HL-60/S4 treated with phorbol 12-myristate 13-acetate at 8.2 ng/mL for 4 days and 3 days (cell line): ENCODE data around the gene KCNH5.

Experiments
- in situ Hi-C: fragments of 300-500 bp; cut with MboI; formaldehyde crosslinking; loops from 2 replicates; pipeline ENCODE4 v1.15.0; 2022; ENCODE audit warnings: low sequenced_read_pairs

The KCNH5 gene

GRCh38 chr14:63045234-63045611, at the start of gene KCNH5:
Gene KCNH5 (minus strand): TSS chr14:63045458. CDS start chr14:63045186, 272 bp downstream.
- in situ Hi-C loops, result no loop called here

- in situ Hi-C loops, result no loop called here
These were observed 46.2 kb upstream of the KCNH5 start for GRCh38 chr14:63091394-63091996.

- in situ Hi-C loops, result no loop called here
These were observed 43.6 kb upstream of the KCNH5 start for GRCh38 chr14:63088865-63089264.

GRCh38 chr14:63078569-63078968, 33.3 kb upstream of the KCNH5 start:
- in situ Hi-C loops, result no loop called here

GRCh38 chr14:63076488-63076887, 31.2 kb upstream of the KCNH5 start:
- in situ Hi-C loops, result no loop called here

- in situ Hi-C loops, result no loop called here
These were observed 10.4 kb upstream of the KCNH5 start for GRCh38 chr14:63055631-63056030.

- in situ Hi-C loops, result no loop called here
These were observed 6.7 kb upstream of the KCNH5 start for GRCh38 chr14:63051992-63052391.

GRCh38 chr14:63051301-63051700, 6.0 kb upstream of the KCNH5 start:
- in situ Hi-C loops, result no loop called here

- in situ Hi-C loops, result no loop called here
These were observed 5.4 kb upstream of the KCNH5 start for GRCh38 chr14:63050694-63051093.

GRCh38 chr14:63046339-63047268, 1.3 kb upstream of the KCNH5 start:
- in situ Hi-C loops, result no loop called here

- in situ Hi-C loops, result no loop called here
These were observed 508 bp upstream of the KCNH5 start for GRCh38 chr14:63045612-63046320.

- in situ Hi-C loops, result no loop called here
These were observed 5.4 kb downstream of the KCNH5 start for GRCh38 chr14:63039866-63040265.

- in situ Hi-C loops, result no loop called here
These were observed 12.6 kb downstream of the KCNH5 start for GRCh38 chr14:63032641-63033040.

GRCh38 chr14:63032076-63032475, 13.2 kb downstream of the KCNH5 start:
- in situ Hi-C loops, result no loop called here

GRCh38 chr14:63030113-63030512, 15.1 kb downstream of the KCNH5 start:
- in situ Hi-C loops, result no loop called here

GRCh38 chr14:63027719-63028118, 17.5 kb downstream of the KCNH5 start:
- in situ Hi-C loops, result no loop called here

- in situ Hi-C loops, result no loop called here
These were observed 18.8 kb downstream of the KCNH5 start for GRCh38 chr14:63026491-63026890.

- in situ Hi-C loops, result no loop called here
These were observed 30.6 kb downstream of the KCNH5 start for GRCh38 chr14:63014621-63015020.

- in situ Hi-C loops, result no loop called here
These were observed 33.1 kb downstream of the KCNH5 start for GRCh38 chr14:63012171-63012570.

- in situ Hi-C loops, result no loop called here
These were observed 33.6 kb downstream of the KCNH5 start for GRCh38 chr14:63011623-63012022.

GRCh38 chr14:63009495-63009894, 35.8 kb downstream of the KCNH5 start:
- in situ Hi-C loops, result no loop called here

GRCh38 chr14:63006531-63006930, 38.7 kb downstream of the KCNH5 start:
- in situ Hi-C loops, result no loop called here
